ENCODE data around the gene RAB3IL1.
A peak's percentile ranks its signal among the peaks of the same experiment; 100 is the strongest.
"Not testable (repeated sequence)": the region's sequence is repeated elsewhere in the genome, so short reads cannot be mapped to it uniquely, and the experiment has no call there.

RAB3IL1 gene

DNA sequence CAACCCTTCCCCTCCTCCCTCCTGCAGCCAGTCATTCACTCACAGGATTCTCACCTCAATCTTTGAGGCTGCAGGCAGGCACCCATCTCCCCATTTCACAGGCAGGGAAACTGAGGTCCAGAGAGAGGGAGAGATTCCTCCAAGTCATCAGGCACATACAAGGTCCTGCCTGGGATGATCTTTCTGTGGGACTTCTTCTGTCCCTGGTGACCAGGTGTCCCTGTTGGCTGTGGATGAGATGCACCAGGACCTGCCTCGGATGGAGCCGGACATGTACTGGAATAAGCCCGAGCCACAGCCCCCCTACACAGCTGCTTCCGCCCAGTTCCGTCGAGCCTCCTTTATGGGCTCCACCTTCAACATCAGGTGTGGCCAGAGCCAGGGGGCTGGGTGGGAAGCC is 42.3 kb upstream of the RAB3IL1 start:
- peaks cover 16% of the 10 kb centered on the region in 2 donors for H3K36me3 ChIP-seq (ENCODE audit: control insufficient read depth in 2 of 2, insufficient read depth in 2 of 2, low read length in 2 of 2)
- H3K27ac ChIP-seq (ENCODE audit: low read length), result no peak overlapping the region
- H3K4me1 ChIP-seq (ENCODE audit: control insufficient read depth, insufficient read depth, low read length), result peaks cover 41% of the 10 kb centered on the region
- no peak overlapping the region for H3K4me3 ChIP-seq (ENCODE audit: low read length in 2 of 2)
- H3K9ac ChIP-seq (ENCODE audit: low read length in 2 of 2), result no peak overlapping the region
- peaks cover 0 to 2% of the 10 kb centered on the region in 2 donors for H3K27me3 ChIP-seq (ENCODE audit: control insufficient read depth in 1 of 2, insufficient read depth in 2 of 2, low read length in 2 of 2)
- H3K9me3 ChIP-seq (ENCODE audit: control insufficient read depth in 2 of 2, low read length in 2 of 2), result no peaks in the 10 kb centered on the region

GRCh38 chr11:61959114-61959513 is 41.7 kb upstream of the RAB3IL1 start:
- Histone ChIP-seq H3K4me1 (ENCODE audit: control insufficient read depth, insufficient read depth, low read length) (peaks cover 40% of the 10 kb centered on the region), H3K36me3 (ENCODE audit: control insufficient read depth in 2 of 2, insufficient read depth in 2 of 2, low read length in 2 of 2) (peaks cover 11 to 14% of the 10 kb centered on the region in 2 donors), H3K9ac (ENCODE audit: low read length in 2 of 2) (no peak overlapping the region), H3K27me3 (ENCODE audit: control insufficient read depth in 1 of 2, insufficient read depth in 2 of 2, low read length in 2 of 2) (peaks cover 0 to 7% of the 10 kb centered on the region in 2 donors), H3K4me3 (ENCODE audit: low read length in 2 of 2) (no peak overlapping the region), H3K27ac (ENCODE audit: low read length) (no peak overlapping the region), H3K9me3 (ENCODE audit: control insufficient read depth in 2 of 2, low read length in 2 of 2) (no peaks in the 10 kb centered on the region)

DNA sequence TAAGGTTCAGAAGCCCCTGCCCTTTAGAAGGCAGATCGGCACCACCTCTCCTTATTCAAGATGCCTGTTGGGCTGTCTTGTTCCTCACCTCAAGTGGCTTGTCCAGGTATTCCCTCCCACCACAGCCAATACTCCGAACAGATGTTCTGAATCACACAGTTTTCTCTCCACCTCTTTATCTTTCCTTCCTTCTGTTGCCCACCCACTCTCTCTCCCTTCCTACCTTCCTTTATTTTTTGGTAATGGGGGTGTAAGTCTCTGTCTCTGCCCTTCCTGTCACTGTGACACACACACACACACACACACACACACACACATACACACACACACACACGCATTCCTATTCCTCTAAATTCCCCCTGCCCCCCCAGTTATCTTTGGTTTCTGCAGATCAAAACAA is 41.2 kb upstream of the RAB3IL1 start:
- H3K27ac ChIP-seq (ENCODE audit: low read length), result no peak overlapping the region
- peaks cover 35% of the 10 kb centered on the region for H3K4me1 ChIP-seq (ENCODE audit: control insufficient read depth, insufficient read depth, low read length)
- H3K36me3 ChIP-seq (ENCODE audit: control insufficient read depth in 2 of 2, insufficient read depth in 2 of 2, low read length in 2 of 2), result peaks cover 6 to 10% of the 10 kb centered on the region in 2 donors
- H3K27me3 ChIP-seq (ENCODE audit: control insufficient read depth in 1 of 2, insufficient read depth in 2 of 2, low read length in 2 of 2), result peaks cover 0 to 7% of the 10 kb centered on the region in 2 donors
- no peak overlapping the region for H3K9ac ChIP-seq (ENCODE audit: low read length in 2 of 2)
- H3K9me3 ChIP-seq (ENCODE audit: control insufficient read depth in 2 of 2, low read length in 2 of 2), result no peaks in the 10 kb centered on the region
- no peak overlapping the region for H3K4me3 ChIP-seq (ENCODE audit: low read length in 2 of 2)

DNA sequence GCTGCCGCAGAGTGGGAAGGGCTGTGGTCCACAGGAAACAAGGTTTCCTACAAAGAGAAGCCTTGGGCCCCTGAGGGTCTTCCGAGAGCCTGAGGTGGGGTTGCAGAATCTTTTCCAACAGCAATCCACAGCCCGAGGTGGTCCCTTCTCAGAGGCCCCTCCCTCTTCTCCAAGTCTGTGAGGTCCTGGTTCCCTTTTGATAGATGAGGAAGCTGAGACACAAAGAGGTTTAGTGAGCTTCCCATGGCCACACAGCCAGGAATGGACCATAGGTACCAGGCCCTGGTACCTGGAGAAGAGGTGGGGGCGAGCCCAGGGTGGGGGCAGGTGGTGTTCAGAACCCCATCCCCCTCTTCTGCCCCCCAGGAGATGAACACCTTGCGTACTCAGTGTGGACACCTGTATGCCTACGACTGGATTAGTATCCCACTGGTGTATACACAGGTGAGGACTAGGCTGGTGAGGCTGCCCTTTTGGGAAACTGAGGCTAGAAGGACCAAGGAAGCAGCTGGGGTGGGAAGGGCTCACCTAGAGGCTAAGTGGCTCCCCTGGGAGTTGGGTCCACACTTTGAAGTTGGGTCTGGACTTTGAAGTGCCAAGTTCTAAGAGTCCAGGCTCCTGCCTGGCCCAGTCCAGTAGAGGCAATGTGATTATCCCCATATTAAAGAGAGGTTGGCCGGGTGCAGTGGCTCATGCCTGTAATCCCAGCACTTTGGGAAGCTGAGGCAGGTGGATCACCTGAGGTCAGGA is 39.8 kb upstream of the RAB3IL1 start:
- Histone ChIP-seq H3K36me3 (ENCODE audit: control insufficient read depth in 2 of 2, insufficient read depth in 2 of 2, low read length in 2 of 2) (no peaks in the 10 kb centered on the region), H3K9me3 (ENCODE audit: control insufficient read depth in 2 of 2, low read length in 2 of 2) (no peaks in the 10 kb centered on the region), H3K27ac (ENCODE audit: low read length) (no peak overlapping the region), H3K27me3 (ENCODE audit: control insufficient read depth in 1 of 2, insufficient read depth in 2 of 2, low read length in 2 of 2) (peaks cover 0 to 7% of the 10 kb centered on the region in 2 donors), H3K4me1 (ENCODE audit: control insufficient read depth, insufficient read depth, low read length) (peaks cover 24% of the 10 kb centered on the region), H3K4me3 (ENCODE audit: low read length in 2 of 2) (no peak overlapping the region), H3K9ac (ENCODE audit: low read length in 2 of 2) (no peak overlapping the region)

DNA sequence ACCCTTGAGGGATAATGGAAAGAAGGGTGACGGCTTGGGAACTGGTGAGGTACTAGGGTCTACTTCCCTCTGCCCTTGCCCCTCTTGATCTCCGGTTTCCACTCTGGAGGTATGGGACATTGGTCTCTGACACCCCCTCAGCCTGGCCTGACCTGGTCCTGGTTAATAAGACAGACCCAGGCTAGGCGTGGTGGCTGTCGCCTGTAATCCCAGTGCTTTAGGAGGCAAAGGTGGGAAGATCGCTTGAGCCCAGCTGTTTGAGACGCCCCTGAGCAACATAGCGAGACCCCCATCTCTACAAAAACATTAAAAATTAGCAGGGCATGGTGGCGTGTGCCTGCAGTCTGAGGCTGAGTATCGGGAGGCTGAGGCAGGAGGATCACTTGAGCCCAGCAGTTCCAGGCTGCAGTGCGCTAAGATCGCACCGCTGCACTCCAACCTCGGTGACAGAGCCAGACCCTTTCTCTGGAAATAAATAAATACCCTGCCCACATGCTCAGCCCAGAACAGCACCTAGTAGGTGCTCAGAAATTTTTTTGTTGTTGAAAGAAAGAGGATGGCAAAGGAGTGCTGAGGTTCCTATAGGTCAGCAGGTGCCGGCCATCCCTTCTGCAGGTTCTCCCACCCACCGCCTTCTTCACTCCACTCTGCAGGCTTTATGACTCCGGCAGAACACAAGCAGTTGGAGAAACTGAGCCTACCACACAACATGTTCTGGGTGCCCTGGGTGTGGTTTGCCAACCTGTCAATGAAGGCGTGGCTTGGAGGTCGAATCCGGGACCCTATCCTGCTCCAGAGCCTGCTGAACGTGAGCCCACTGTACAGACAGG is 39.0 kb upstream of the RAB3IL1 start:
- peaks cover 0 to 7% of the 10 kb centered on the region in 2 donors for H3K27me3 ChIP-seq (ENCODE audit: control insufficient read depth in 1 of 2, insufficient read depth in 2 of 2, low read length in 2 of 2)
- H3K36me3 ChIP-seq (ENCODE audit: control insufficient read depth in 2 of 2, insufficient read depth in 2 of 2, low read length in 2 of 2), result no peaks in the 10 kb centered on the region
- peaks cover 16% of the 10 kb centered on the region for H3K4me1 ChIP-seq (ENCODE audit: control insufficient read depth, insufficient read depth, low read length)
- H3K27ac ChIP-seq (ENCODE audit: low read length), result no peak overlapping the region
- H3K9ac ChIP-seq (ENCODE audit: low read length in 2 of 2), result peak overlapping the region in 1 of 2 donors; percentile 60
- no peaks in the 10 kb centered on the region for H3K9me3 ChIP-seq (ENCODE audit: control insufficient read depth in 2 of 2, low read length in 2 of 2)
- H3K4me3 ChIP-seq (ENCODE audit: low read length in 2 of 2), result peak overlapping the region; percentile 48 to 68

DNA sequence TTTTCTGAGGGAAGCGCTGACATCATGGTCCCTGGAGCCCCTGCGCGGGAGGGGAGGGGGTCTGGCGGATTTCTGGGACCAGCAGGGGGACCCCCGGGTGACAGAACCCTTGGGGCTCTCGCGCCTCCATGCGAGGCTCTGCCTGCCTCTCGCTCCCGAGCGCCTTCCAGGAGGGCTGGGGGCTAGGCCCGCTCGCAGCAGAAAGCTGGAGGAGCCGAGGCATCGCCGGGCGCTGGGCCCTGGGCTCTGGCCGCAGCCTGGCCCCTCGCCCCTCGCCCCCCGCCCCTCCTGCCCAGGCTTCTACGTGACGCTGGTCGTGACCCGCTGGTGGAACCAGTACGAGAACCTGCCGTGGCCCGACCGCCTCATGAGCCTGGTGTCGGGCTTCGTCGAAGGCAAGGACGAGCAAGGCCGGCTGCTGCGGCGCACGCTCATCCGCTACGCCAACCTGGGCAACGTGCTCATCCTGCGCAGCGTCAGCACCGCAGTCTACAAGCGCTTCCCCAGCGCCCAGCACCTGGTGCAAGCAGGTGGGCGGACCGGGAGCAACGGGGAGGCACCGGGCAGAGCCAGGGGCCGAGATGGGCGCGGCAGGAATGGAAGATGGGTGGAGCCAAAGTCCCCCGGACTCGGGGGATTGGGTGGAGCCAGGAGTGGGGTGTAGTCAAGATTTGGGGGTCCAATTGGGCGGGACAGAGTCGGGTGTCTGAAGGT is 38.2 kb upstream of the RAB3IL1 start:
- Histone ChIP-seq H3K36me3 (ENCODE audit: control insufficient read depth in 2 of 2, insufficient read depth in 2 of 2, low read length in 2 of 2) (no peaks in the 10 kb centered on the region), H3K9me3 (ENCODE audit: control insufficient read depth in 2 of 2, low read length in 2 of 2) (no peaks in the 10 kb centered on the region), H3K9ac (ENCODE audit: low read length in 2 of 2) (peak overlapping the region; percentile 60 to 66), H3K27ac (ENCODE audit: low read length) (no peak overlapping the region), H3K27me3 (ENCODE audit: control insufficient read depth in 1 of 2, insufficient read depth in 2 of 2, low read length in 2 of 2) (peaks cover 0 to 7% of the 10 kb centered on the region in 2 donors), H3K4me1 (ENCODE audit: control insufficient read depth, insufficient read depth, low read length) (peaks cover 14% of the 10 kb centered on the region), H3K4me3 (ENCODE audit: low read length in 2 of 2) (peak overlapping the region; percentile 48 to 68)

DNA sequence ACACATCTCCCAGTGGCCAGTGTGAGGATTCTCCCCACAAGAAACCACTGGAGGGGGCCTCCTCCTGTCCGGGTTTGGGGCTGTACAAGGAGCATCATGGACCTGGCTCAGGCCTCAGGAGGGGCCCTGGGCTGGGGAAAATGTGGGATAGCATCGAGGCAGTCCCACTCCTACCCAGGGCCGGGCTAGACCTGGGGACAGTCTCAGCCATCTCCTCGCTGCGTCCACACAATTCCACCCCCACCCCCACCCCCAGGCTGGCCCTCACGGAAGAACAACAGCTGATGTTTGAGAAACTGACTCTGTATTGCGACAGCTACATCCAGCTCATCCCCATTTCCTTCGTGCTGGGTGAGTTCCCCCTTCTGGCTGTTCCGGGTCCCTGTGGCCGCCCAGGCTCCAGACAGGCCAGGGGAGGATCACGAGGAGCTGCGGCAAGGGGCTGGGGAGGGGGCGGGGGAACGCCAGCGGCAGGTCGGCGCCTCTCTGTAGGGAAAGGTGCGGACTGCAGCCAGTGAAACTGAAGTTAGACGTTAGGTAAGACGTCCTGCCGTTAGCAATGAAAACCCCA is 37.6 kb upstream of the RAB3IL1 start:
- H3K9ac ChIP-seq (ENCODE audit: low read length in 2 of 2), result peak overlapping the region; percentile 60 to 66
- H3K27me3 ChIP-seq (ENCODE audit: control insufficient read depth in 1 of 2, insufficient read depth in 2 of 2, low read length in 2 of 2), result peaks cover 0 to 7% of the 10 kb centered on the region in 2 donors
- H3K27ac ChIP-seq (ENCODE audit: low read length), result peak overlapping the region; percentile 49
- H3K4me1 ChIP-seq (ENCODE audit: control insufficient read depth, insufficient read depth, low read length), result peaks cover 16% of the 10 kb centered on the region
- H3K9me3 ChIP-seq (ENCODE audit: control insufficient read depth in 2 of 2, low read length in 2 of 2), result no peaks in the 10 kb centered on the region
- peak overlapping the region; percentile 48 to 68 for H3K4me3 ChIP-seq (ENCODE audit: low read length in 2 of 2)
- H3K36me3 ChIP-seq (ENCODE audit: control insufficient read depth in 2 of 2, insufficient read depth in 2 of 2, low read length in 2 of 2), result no peaks in the 10 kb centered on the region

- peak overlapping the region; percentile 48 to 68 for H3K4me3 ChIP-seq (ENCODE audit: low read length in 2 of 2)
- peak overlapping the region; percentile 49 for H3K27ac ChIP-seq (ENCODE audit: low read length)
- H3K9ac ChIP-seq (ENCODE audit: low read length in 2 of 2), result peak overlapping the region; percentile 60
- peaks cover 0 to 7% of the 10 kb centered on the region in 2 donors for H3K27me3 ChIP-seq (ENCODE audit: control insufficient read depth in 1 of 2, insufficient read depth in 2 of 2, low read length in 2 of 2)
- peaks cover 22% of the 10 kb centered on the region for H3K4me1 ChIP-seq (ENCODE audit: control insufficient read depth, insufficient read depth, low read length)
- no peaks in the 10 kb centered on the region for H3K9me3 ChIP-seq (ENCODE audit: control insufficient read depth in 2 of 2, low read length in 2 of 2)
- H3K36me3 ChIP-seq (ENCODE audit: control insufficient read depth in 2 of 2, insufficient read depth in 2 of 2, low read length in 2 of 2), result no peaks in the 10 kb centered on the region
These were observed 36.9 kb upstream of the RAB3IL1 start for GRCh38 chr11:61954106-61954850.

- H3K9ac ChIP-seq (ENCODE audit: low read length in 2 of 2); H3K27ac ChIP-seq (ENCODE audit: low read length): not testable (repeated sequence)
- peaks cover 25% of the 10 kb centered on the region for H3K4me1 ChIP-seq (ENCODE audit: control insufficient read depth, insufficient read depth, low read length)
These were observed 36.3 kb upstream of the RAB3IL1 start for GRCh38 chr11:61953632-61954031.

GRCh38 chr11:61952882-61953281 is 35.5 kb upstream of the RAB3IL1 start:
- H3K27me3 ChIP-seq (ENCODE audit: control insufficient read depth in 1 of 2, insufficient read depth in 2 of 2, low read length in 2 of 2), result peaks cover 0 to 7% of the 10 kb centered on the region in 2 donors
- no peaks in the 10 kb centered on the region for H3K36me3 ChIP-seq (ENCODE audit: control insufficient read depth in 2 of 2, insufficient read depth in 2 of 2, low read length in 2 of 2)
- peaks cover 25% of the 10 kb centered on the region for H3K4me1 ChIP-seq (ENCODE audit: control insufficient read depth, insufficient read depth, low read length)
- no peak overlapping the region for H3K4me3 ChIP-seq (ENCODE audit: low read length in 2 of 2)
- H3K9ac ChIP-seq (ENCODE audit: low read length in 2 of 2), result no peak overlapping the region
- H3K9me3 ChIP-seq (ENCODE audit: control insufficient read depth in 2 of 2, low read length in 2 of 2), result no peaks in the 10 kb centered on the region
- no peak overlapping the region for H3K27ac ChIP-seq (ENCODE audit: low read length)

More at GRCh38 chr11:61953632-61954031, 36.3 kb upstream of the RAB3IL1 start:
- H3K27me3 ChIP-seq (ENCODE audit: control insufficient read depth in 1 of 2, insufficient read depth in 2 of 2, low read length in 2 of 2); H3K36me3 ChIP-seq (ENCODE audit: control insufficient read depth in 2 of 2, insufficient read depth in 2 of 2, low read length in 2 of 2); H3K4me3 ChIP-seq (ENCODE audit: low read length in 2 of 2); H3K9me3 ChIP-seq (ENCODE audit: control insufficient read depth in 2 of 2, low read length in 2 of 2): not testable (repeated sequence)

All from stomach smooth muscle (tissue), 2 donors.